Activated CD8-positive, alpha-beta T cell treated with anti-CD3 and anti-CD28 coated beads for 36 hours (primary cell): ENCODE results near the gene DNHD1. TPM values are rescaled to one million over a fixed set of nuclear protein-coding genes. Genes with fewer than 3 reads are reported as not detected.

Source experiments
- ATAC-seq: fragments of 200-7000 bp; cut with Tn5 transposase; one replicate; pipeline ENCODE4 v1.10.0; 2021; ENCODE audit warnings: mild to moderate bottlenecking, moderate library complexity
- CTCF ChIA-PET: fragments of 350-600 bp; sonication (Branson Sonifier 250); formaldehyde crosslinking; loops from one replicate; lab custom pipeline; 2021; ENCODE audit warnings: antibody characterized with exemption; lab: Charles Lee
- POLR2A ChIA-PET: fragments of 350-600 bp; sonication (Branson Sonifier 250); formaldehyde crosslinking; loops from one replicate; lab custom pipeline; 2021; ENCODE audit warnings: antibody characterized with exemption; lab: Charles Lee
- DNase-seq: peaks from one replicate; pipeline ENCODE4 v3.0.0-alpha.2; 2020
- H3K27ac Mint-ChIP-seq: one replicate; pipeline ENCODE4 v1.8.0; 2021; ENCODE audit warnings: mild to moderate bottlenecking, mixed read lengths
- H3K27me3 Mint-ChIP-seq: one replicate; pipeline ENCODE4 v1.8.0; 2021; ENCODE audit warnings: mixed read lengths
- H3K36me3 Mint-ChIP-seq: one replicate; pipeline ENCODE4 v1.8.0; 2021; ENCODE audit warnings: low read depth, mixed read lengths
- H3K4me1 Mint-ChIP-seq: one replicate; pipeline ENCODE4 v1.8.0; 2021; ENCODE audit warnings: low read depth, mixed read lengths
- H3K4me3 Mint-ChIP-seq: one replicate; pipeline ENCODE4 v1.8.0; 2021; ENCODE audit warnings: mild to moderate bottlenecking, moderate library complexity, mixed read lengths
- H3K9me3 Mint-ChIP-seq: one replicate; pipeline ENCODE4 v1.8.0; 2021; ENCODE audit warnings: mixed read lengths
- intact Hi-C: fragments of 100-400 bp; cut with micrococcal nuclease; formaldehyde crosslinking; loops from one replicate; pipeline ENCODE4 v1.10.0; 2022
- total RNA-seq, 2 experiments: library from RNA; stranded (reverse); gene quantifications; one replicate each; pipeline ENCODE4 v1.2.3, GENCODE V29; 2021
- TF ChIP-seq, protein P1 (sequence below): fragments of 200-600 bp; IDR thresholded peaks from one replicate; pipeline ENCODE4 v1.8.0; 2022; ENCODE audit warnings: antibody characterized with exemption, mild to moderate bottlenecking

The DNHD1 gene
- total RNA-seq, 2 experiments from 2014 or later, result 27.5 to 28.2 TPM

DNA sequence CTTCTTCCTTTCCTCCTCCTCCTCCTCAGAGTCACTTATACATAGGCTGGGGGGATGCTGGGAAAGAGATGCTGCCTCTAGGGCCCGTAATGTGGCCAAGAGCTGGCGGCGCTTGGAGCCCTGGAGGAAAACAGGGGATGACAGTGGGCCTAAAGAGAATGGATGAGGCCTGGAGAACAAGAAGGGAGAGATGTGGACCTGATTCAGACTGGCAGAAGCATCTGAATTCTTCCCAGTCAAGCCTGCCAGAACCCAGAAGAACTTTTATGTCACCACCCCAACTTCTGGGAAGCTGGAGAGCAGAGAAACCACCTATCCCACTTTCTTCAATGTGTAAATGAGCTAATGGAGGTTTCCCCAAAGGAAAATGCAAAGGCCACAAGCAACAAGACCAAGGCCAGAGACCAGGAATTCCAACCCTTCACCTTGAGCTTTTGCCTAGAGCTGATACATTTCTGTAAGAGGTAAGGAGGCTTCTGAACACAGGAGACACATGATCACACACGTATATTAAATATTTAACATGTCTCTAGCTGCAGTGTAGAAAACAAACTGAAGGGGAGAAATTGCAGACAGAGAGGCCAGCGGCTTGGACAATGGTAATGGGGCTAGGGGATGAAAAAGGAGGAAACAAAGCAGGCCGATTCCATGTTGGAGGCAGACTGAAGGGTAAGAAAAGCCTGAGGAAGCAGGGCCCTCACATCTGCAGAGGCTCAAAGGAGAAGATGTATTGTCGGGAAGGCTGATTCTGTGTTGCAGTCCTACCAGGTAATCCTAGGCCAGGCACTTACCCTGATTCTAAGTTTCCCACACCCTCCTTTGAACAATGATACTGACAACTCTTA lies 105.2 kb downstream of the DNHD1 start:
- POLR2A ChIA-PET, result interaction anchor here (0.7 to 7.8 kb wide), 9 partner anchors 9 to 227 kb away, joined by 3 to 48 read pairs (median 3); partner anchors contain the start of genes MRPL17 and TPP1
- Mint-ChIP-seq H3K27ac (peak overlapping the region; percentile 68), H3K4me1 (peaks cover 46% of the 10 kb centered on the region), H3K27me3 (no peaks in the 10 kb centered on the region), H3K36me3 (peaks cover 36% of the 10 kb centered on the region), H3K4me3 (no peak overlapping the region), H3K9me3 (no peaks in the 10 kb centered on the region)
- DNase-seq, result no peak
- CTCF ChIA-PET, result interaction anchor here (0.7 to 4.0 kb wide), 11 partner anchors 9 to 156 kb away, joined by 3 to 32 read pairs (median 4); partner anchors contain the start of genes MRPL17 and TAF10
- TF ChIP-seq, protein P1, sequence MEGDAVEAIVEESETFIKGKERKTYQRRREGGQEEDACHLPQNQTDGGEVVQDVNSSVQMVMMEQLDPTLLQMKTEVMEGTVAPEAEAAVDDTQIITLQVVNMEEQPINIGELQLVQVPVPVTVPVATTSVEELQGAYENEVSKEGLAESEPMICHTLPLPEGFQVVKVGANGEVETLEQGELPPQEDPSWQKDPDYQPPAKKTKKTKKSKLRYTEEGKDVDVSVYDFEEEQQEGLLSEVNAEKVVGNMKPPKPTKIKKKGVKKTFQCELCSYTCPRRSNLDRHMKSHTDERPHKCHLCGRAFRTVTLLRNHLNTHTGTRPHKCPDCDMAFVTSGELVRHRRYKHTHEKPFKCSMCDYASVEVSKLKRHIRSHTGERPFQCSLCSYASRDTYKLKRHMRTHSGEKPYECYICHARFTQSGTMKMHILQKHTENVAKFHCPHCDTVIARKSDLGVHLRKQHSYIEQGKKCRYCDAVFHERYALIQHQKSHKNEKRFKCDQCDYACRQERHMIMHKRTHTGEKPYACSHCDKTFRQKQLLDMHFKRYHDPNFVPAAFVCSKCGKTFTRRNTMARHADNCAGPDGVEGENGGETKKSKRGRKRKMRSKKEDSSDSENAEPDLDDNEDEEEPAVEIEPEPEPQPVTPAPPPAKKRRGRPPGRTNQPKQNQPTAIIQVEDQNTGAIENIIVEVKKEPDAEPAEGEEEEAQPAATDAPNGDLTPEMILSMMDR, result no peak
- no peak for ATAC-seq
- intact Hi-C loops, result loop anchor here (10.0 kb wide), 2 partner anchors 52 to 208 kb away; partner anchors contain the start of genes DCHS1 and SMPD1

GRCh38 chr11:6603287-6604080 lies 106.4 kb downstream of the DNHD1 start, which contains the start of the genes ILK and RRP8:
Gene ILK (plus strand): TSS chr11:6603774. CDS start chr11:6604272, 498 bp downstream.
Gene RRP8 (minus strand): TSS chr11:6603616. CDS start chr11:6603502, 114 bp downstream.
- DNase-seq (peak; percentile 90), ATAC-seq (peak; percentile 81)
- CTCF ChIA-PET, result interaction anchor here (1.0 to 4.0 kb wide), 16 partner anchors 8 to 224 kb away, joined by 3 to 32 read pairs (median 6); partner anchors contain the start of genes MRPL17, TAF10 and TPP1
- no peaks in the 10 kb centered on the region for H3K27me3 Mint-ChIP-seq
- peaks cover 49% of the 10 kb centered on the region for H3K4me1 Mint-ChIP-seq
- no peaks in the 10 kb centered on the region for H3K9me3 Mint-ChIP-seq
- peaks cover 38% of the 10 kb centered on the region for H3K36me3 Mint-ChIP-seq
- H3K27ac Mint-ChIP-seq, result no peak within 1 kb of the TSS
- TF ChIP-seq, protein P1, result no peak
- no peak within 1 kb of the TSS for H3K4me3 Mint-ChIP-seq
- intact Hi-C loops, result loop anchor here (10.0 kb wide), 2 partner anchors 51 to 209 kb away; partner anchors contain the start of genes DCHS1 and SMPD1
- POLR2A ChIA-PET, result interaction anchor here (0.7 to 7.8 kb wide), 9 partner anchors 8 to 228 kb away, joined by 3 to 48 read pairs (median 4); partner anchors contain the start of genes MRPL17, SMPD1 and TPP1

DNA sequence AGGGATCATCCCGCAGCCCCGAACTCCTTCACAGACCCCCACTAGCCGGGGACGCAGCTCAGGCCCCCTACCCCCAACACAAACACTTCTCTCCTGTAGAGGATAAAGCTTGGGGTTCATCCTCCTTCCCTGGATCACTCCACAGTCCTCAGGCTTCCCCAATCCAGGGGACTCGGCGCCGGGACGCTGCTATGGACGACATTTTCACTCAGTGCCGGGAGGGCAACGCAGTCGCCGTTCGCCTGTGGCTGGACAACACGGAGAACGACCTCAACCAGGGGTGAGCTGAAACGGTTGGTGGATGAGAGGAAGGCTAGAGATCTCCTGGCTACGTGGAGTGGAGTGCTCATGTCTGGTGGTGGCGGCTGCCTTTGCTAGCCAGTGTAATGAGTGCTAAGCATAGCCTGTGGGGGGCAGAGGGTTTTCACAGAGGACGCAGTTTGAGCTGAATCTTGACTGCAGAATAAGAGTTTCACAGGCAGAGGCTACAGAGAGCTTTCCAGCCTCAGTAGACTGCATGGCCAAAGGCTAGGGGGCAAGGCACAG lies 107.1 kb downstream of the DNHD1 start:
- H3K27ac Mint-ChIP-seq, result no peak overlapping the region
- H3K4me3 Mint-ChIP-seq, result no peak overlapping the region
- TF ChIP-seq, protein P1, result no peak
- H3K36me3 Mint-ChIP-seq, result peaks cover 38% of the 10 kb centered on the region
- H3K9me3 Mint-ChIP-seq, result no peaks in the 10 kb centered on the region
- DNase-seq (peak; percentile 75), ATAC-seq (peak; percentile 54)
- POLR2A ChIA-PET, result interaction anchor here (0.9 to 7.8 kb wide), 7 partner anchors 9 to 214 kb away, joined by 3 to 48 read pairs (median 4); partner anchors contain the start of genes MRPL17, SMPD1 and TPP1
- peaks cover 50% of the 10 kb centered on the region for H3K4me1 Mint-ChIP-seq
- CTCF ChIA-PET, result interaction anchor here (0.6 to 4.0 kb wide), 18 partner anchors 9 to 225 kb away, joined by 3 to 32 read pairs (median 6); partner anchors contain the start of genes MRPL17, TAF10 and TPP1
- no peaks in the 10 kb centered on the region for H3K27me3 Mint-ChIP-seq
- intact Hi-C loops, result loop anchor here (10.0 kb wide), 2 partner anchors 51 to 209 kb away; partner anchors contain the start of genes DCHS1 and SMPD1

DNA sequence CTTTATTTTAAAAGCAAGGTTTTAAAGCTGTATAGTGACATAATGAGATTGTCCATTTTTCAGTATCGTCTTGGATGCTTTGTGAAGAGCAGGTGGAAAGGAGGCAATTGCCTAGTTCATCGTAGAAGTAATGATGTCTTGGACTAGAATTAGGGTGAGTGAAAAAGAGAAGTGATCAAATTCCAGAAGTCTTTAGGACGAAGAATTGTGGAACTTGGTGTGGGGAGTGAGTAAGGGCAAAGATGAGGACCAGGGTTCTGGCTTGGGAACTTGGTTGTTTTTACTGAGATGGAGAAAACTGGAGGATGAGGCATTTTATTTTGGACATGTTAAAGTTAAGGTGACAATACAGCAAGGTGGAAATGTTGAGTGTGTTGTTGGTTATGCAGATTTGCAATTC lies 107.7 kb downstream of the DNHD1 start:
- TF ChIP-seq, protein P1, result no peak
- ATAC-seq (no peak), DNase-seq (no peak)
- Mint-ChIP-seq H3K4me3 (no peak overlapping the region), H3K4me1 (peaks cover 49% of the 10 kb centered on the region), H3K27ac (no peak overlapping the region), H3K9me3 (no peaks in the 10 kb centered on the region), H3K36me3 (peaks cover 39% of the 10 kb centered on the region), H3K27me3 (no peaks in the 10 kb centered on the region)
- intact Hi-C loops, result loop anchor here (10.0 kb wide), 2 partner anchors 50 to 210 kb away; partner anchors contain the start of genes DCHS1 and SMPD1
- ChIA-PET POLR2A (interaction anchor here (0.9 to 7.8 kb wide), 7 partner anchors 10 to 215 kb away, joined by 3 to 48 read pairs (median 4); partner anchors contain the start of genes MRPL17, SMPD1 and TPP1), CTCF (interaction anchor here (0.6 to 4.0 kb wide), 20 partner anchors 8 to 225 kb away, joined by 3 to 32 read pairs (median 6); partner anchors contain the start of genes MRPL17, TAF10 and TPP1)
